GM12891 (cell line): Measurements from ENCODE around the gene UBTF.
A peak's percentile ranks its signal among the peaks of the same experiment; 100 is the strongest.

Experiments used
- DNase-seq: peaks from one replicate; pipeline ENCODE4 v3.0.0; 2011; ENCODE audit warnings: low spot score; ENCODE audit not compliant: insufficient read length
- FAIRE-seq: peaks from 2 replicates; lab custom pipeline; 2011; peaks lifted over from hg19 to GRCh38; lab: Jason Lieb, UNC
- PAX5 ChIP-seq: IDR thresholded peaks from 2 replicates; pipeline ENCODE4 v1.6.1; 2011; ENCODE audit warnings: low read length, moderate library complexity, mild to moderate bottlenecking; ENCODE audit not compliant: insufficient read depth, severe bottlenecking
- POLR2A ChIP-seq: IDR thresholded peaks from 2 replicates; pipeline ENCODE4 v1.6.1; 2011; ENCODE audit warnings: low read depth, low read length, control low read depth
- POLR2AphosphoS5 ChIP-seq: IDR thresholded peaks from 2 replicates; pipeline ENCODE4 v1.6.1; 2011; ENCODE audit warnings: low read depth, low read length, control low read depth
- POU2F2 ChIP-seq: IDR thresholded peaks from 2 replicates; pipeline ENCODE4 v1.6.1; 2011; ENCODE audit warnings: low read depth, mild to moderate bottlenecking, control low read depth, low read length, moderate library complexity
- SPI1 ChIP-seq: IDR thresholded peaks from 2 replicates; pipeline ENCODE4 v1.6.1; 2011; ENCODE audit warnings: low read depth, low read length, control low read depth
- TAF1 ChIP-seq: IDR thresholded peaks from 2 replicates; pipeline ENCODE4 v1.6.1; 2011; ENCODE audit warnings: low read depth, low read length, control low read depth

The UBTF gene

GRCh38 chr17:44223541-44224071, 4.1 kb upstream of the UBTF start:
- no peak for DNase-seq
- FAIRE-seq = no peak
- TF ChIP-seq PAX5 (no peak), POLR2AphosphoS5 (no peak), TAF1 (no peak), SPI1 (no peak), POLR2A (no peak)

GRCh38 chr17:44222112-44222869, 2.8 kb upstream of the UBTF start:
- TF ChIP-seq POU2F2 (no peak), SPI1 (no peak), TAF1 (no peak), POLR2A (no peak), PAX5 (no peak), POLR2AphosphoS5 (no peak)
- DNase-seq (no peak), FAIRE-seq (peak; percentile 38)

GRCh38 chr17:44221862-44222111, 2.3 kb upstream of the UBTF start:
- TF ChIP-seq TAF1 = no peak
- DNase-seq = no peak
- no peak for FAIRE-seq

GRCh38 chr17:44221084-44221861, 1.8 kb upstream of the UBTF start:
- peak; percentile 56; the same call in 1 of the 2 replicates for TF ChIP-seq POLR2AphosphoS5
- peak; percentile 58; the same call in 1 of the 2 replicates for TF ChIP-seq TAF1
- peak; percentile 58 for TF ChIP-seq POLR2A
- TF ChIP-seq POU2F2 = peak; percentile 25; the same call in 1 of the 2 replicates
- no peak for TF ChIP-seq SPI1
- no peak for TF ChIP-seq PAX5
- DNase-seq = peak; percentile 66
- FAIRE-seq = peak; percentile 66

GRCh38 chr17:44220213-44221083, 973 bp upstream of the UBTF start:
- DNase-seq (no peak), FAIRE-seq (no peak)
- 0 out of 2 replicates have a peak, but pooled peaks have one; percentile 37 for TF ChIP-seq POLR2AphosphoS5
- no peak for TF ChIP-seq TAF1

- DNase-seq (peak; percentile 66), FAIRE-seq (no peak)
- TF ChIP-seq POLR2AphosphoS5 (peak; percentile 71), POU2F2 (no peak), POLR2A (peak; percentile 68), TAF1 (peak; percentile 26; the same call in 1 of the 2 replicates), PAX5 (no peak), SPI1 (no peak)
Measured at GRCh38 chr17:44219108-44219615, 313 bp downstream of the UBTF start.

- DNase-seq (peak; percentile 80), FAIRE-seq (peak; percentile 58)
- TF ChIP-seq POU2F2 = no peak
- TF ChIP-seq POLR2A = no peak
- TF ChIP-seq PAX5 = peak; percentile 1
- TF ChIP-seq POLR2AphosphoS5 = no peak
- TF ChIP-seq TAF1 = no peak
- TF ChIP-seq SPI1 = no peak
Measured at GRCh38 chr17:44218344-44219107, 949 bp downstream of the UBTF start.

GRCh38 chr17:44217738-44218343, 1.6 kb downstream of the UBTF start:
- no peak for TF ChIP-seq POLR2A
- no peak for TF ChIP-seq PAX5
- TF ChIP-seq POU2F2 = no peak
- TF ChIP-seq SPI1 = no peak
- no peak for TF ChIP-seq TAF1
- no peak for TF ChIP-seq POLR2AphosphoS5
- FAIRE-seq (no peak), DNase-seq (no peak)

- TF ChIP-seq POU2F2 = no peak
- TF ChIP-seq SPI1 = no peak
- no peak for TF ChIP-seq TAF1
- TF ChIP-seq POLR2AphosphoS5 = no peak
- TF ChIP-seq PAX5 = no peak
- no peak for TF ChIP-seq POLR2A
- FAIRE-seq (no peak), DNase-seq (no peak)
Measured at GRCh38 chr17:44216694-44217093, 2.8 kb downstream of the UBTF start.
